ENCODE results near the gene MYCBPAP.
A peak's percentile ranks its signal among the peaks of the same experiment; 100 is the strongest.

Gene MYCBPAP

DNA sequence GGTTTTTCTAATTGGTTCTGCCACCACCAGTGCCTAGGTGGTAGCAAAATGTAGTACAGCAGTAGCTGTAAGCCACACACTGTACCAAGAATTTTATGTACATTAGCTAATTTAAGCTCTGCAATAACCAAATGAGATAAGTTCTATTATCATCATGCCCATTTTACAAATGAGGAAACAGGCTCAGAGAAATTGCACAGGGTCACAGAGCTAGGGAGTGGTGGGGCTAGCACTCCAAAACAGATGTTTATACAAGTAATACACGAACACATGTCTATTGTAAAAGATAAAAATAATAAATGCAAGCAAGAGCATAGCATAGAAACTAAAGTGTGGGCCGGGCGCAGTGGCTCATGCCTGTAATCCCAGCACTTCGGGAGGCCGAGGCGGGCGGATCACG is 16.0 kb upstream of the MYCBPAP start:
- no peak for DNase-seq

DNA sequence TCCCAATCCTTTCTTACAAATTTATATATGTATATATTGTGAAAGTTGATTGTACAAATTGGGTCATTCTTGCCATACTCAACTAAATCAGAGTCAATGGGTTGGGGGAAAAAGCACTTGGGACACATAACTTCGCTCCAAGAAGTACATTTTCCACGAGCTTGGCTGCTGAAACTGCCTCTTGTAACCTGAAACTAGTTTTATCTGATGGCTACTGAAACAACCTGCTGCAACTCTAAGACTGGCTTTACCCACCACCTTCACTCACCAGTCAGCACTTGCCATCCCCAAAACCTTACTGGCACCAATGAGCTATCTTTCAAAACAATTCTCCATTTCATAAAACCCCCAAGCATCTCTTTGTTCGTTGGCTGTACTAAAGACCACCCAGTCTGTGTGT is 14.5 kb upstream of the MYCBPAP start:
- no peak for DNase-seq

DNA sequence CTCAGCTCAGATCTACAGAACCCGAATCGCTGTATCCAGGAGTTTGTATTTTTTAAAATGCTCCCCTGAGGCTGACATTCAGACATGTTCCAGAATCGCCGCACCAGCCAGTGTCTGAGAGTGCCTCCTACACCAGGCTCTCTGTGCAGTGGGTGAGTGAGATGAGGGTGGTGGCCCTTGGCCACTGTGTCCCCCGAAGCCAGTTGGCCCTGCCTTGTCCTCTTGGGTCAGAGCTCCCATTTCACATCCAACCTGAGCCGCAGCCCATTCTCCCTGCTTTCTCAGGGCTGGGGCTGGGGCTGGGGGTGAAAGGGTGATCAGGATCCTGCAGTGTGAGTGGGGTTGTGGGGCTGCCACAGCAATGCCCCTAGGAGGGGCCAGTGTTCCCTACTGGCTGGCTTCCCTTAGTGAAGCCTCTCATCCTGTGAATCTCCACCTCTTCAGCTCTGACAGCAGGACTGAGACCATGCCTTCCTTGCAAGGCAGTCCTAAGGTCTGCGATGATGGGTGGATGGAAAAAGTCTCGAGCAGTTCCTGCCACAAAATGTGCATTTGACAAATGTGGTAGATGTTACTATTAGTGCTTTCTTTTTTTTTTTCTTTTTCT is 12.9 kb upstream of the MYCBPAP start:
- DNase-seq = no peak

DNA sequence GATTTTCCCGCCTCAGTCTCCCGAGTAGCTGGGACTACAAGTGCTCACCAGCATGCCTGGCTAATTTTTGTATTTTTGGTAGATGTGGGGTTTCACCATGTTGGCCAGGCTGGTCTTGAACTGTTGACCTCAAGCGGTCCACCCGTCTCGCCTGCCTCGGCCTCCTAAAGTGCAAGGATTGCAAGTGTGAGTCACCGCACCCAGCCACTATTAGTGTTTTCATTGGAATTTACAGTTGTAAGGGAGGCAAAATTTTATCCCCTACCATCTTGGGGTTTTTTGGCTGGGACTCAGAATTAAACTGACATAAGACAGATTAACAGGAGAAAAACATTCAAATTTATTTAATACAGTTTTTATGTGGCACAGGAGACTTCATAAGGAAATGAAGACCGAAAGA is 12.3 kb upstream of the MYCBPAP start:
- DNase-seq = no peak

DNA sequence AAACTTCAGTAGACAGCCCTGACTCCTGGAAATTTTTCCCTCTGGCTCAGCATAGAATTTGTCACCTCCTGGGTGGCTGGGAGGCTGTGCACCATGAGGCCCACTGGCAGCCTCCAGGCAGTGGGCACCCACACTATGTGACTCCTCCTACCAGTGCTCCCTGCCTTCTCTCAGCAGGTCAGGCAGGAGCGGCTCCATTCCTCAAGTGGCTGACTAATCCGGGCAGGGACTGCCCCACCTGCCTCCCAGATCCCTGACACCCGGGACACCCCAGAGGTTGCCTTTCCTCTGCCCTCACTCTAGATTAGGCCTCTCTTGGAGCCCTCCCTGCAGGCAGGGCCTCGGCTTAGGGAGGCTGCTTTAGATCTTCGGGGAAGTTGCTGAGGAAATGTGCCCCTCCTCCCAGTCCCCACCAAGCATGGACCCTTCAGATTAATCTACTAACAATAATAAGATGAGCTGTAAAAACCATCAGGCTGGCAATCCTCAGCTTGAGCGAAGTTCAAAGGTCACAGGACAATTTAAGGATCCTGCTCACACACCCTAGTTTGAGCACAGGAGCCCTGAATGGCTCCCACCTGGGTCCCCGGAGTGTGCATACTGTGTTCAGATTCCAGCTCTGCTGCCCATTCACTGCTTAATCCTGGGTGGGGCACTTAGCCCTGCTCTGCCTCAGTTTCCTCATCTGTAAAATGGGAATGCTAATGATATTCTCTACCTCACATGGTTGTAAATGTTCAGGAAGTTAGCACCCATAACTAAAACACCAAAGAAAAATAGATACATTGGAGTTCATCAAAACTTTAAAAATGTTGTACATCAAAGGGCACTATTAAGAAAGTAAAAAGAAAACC is 10.0 kb upstream of the MYCBPAP start:
- DNase-seq = no peak

DNA sequence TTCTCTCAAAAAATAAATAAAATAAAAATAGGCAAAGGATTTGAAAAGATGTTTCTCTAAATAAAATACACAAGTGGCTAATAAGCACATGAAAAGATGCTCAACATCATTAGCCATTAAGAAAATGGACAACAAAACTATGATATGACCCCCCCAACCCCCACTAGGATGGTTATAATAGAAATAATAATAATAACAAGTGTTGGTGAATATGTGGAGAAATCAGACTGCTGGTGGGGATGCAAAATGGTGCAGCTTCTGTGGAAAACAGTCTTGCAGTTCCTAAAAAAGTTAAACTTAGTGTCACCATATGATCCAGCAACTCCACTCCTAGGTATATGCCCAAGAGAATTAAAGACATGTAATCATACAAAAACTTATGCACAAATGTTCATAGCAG is 9.0 kb upstream of the MYCBPAP start:
- no peak for DNase-seq

DNA sequence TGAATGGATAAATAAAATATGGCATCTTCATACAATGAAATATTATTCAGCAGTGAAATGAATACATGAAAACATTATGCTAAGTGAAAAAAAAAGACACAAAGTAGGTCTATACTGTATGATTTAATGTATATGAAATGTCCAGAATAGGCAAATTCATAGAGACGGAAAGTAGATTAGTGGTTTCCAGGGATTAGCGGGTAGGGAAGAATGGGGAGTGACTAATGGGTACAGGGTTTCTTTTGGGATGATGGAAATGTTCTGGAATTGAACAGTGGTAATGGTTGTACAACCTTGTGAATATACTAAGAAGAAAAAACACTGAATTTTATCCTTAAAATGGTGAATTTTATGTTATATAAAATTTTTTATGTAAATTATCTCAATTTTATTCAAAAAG is 8.5 kb upstream of the MYCBPAP start:
- DNase-seq = no peak

DNA sequence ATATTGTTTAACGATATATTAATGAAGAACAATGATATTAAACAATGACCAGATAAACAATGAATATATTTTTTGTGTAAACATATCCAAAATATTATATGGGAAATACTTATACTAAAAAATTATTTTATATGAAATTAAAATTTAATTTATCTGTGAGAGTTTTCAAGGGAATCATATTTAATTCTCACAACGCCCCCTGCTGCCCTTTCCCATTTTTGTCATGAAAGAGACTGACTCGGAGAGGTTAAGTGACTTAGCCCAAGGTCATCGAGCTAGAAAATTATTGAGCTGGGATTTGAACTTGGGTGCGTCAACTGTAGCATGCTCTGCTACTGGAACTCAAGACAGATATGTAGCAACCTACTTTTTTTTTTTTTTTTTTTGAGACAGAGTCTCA is 7.2 kb upstream of the MYCBPAP start:
- DNase-seq = peak; percentile 22 to 30

DNA sequence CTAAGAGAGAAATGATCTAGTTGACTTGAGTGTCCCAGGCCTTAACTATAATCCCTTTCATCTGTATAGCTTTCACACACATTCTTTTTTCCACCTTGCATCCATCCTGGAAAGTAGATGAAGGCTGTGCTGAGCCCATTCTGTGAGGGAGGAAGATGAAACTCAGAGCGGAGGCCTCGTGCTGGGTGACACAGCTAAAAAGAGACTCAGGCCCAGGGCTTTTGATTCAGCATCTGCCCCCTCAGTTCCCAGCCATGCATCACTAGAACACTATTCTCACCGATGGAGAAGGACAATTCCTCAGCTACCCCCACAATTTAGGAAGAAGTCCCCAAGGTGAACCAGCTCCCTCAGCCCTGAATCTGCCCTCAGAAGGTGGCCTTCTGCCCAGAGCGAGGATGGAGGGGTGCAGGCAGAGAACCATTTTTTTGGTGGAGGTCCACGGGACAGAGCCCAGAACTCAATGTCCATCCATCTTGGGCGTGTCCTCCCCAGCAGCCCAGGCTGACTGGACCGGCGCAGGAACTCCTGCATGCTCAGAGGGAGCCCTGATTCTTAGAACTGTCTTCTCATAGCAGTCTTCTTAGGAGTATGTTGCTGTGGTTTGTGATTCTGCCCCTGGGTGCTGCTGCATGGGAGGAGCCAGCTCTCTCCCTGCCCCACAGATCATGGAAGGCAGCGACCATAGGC is 5.8 kb upstream of the MYCBPAP start:
- no peak for DNase-seq

DNA sequence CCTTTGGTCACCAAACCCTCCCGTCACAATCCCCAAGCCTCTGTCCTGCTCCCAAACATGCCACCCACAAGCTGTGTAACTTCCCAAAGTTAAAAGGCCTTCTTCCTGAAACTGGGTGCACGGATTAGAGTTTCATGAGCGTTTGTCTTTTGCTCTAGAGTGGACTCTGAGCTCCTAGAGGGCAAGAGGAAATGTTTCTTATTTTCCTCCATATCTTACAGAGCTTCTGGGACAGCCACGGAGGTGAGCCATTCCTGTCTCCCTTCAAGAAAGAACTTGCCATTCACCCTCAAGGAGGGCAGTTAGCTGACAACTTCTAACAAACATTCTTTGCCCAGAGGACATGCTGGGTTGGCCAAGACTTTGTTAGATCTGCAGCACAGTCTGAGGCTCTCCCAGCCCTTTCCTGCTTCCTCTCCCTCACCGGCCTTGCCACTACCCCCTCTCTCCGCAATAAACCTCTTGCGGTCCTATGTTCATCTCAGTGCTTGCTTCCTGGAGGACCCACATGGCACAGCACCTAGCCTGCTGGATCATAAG is 2.6 kb upstream of the MYCBPAP start:
- no peak for DNase-seq

DNA sequence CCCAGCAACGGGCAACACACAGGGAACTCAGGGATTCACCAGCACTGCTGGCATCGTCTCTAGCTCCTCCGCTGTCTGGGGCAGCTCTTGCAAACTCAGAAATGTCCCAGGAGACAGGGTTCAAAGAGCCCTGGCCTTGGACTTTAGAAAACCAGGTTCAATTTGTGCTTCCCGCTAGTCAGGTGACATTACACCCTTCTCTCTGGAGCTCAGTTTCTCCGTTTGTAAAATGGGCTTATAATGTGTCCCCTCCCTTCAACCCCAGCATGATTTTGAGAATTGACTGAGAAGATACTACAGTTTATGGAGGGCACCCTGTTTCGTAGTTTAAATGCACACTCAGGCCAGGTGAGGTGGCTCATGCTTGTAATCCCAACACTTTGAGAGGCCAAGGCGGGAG is 1.9 kb upstream of the MYCBPAP start:
- DNase-seq = no peak

DNA sequence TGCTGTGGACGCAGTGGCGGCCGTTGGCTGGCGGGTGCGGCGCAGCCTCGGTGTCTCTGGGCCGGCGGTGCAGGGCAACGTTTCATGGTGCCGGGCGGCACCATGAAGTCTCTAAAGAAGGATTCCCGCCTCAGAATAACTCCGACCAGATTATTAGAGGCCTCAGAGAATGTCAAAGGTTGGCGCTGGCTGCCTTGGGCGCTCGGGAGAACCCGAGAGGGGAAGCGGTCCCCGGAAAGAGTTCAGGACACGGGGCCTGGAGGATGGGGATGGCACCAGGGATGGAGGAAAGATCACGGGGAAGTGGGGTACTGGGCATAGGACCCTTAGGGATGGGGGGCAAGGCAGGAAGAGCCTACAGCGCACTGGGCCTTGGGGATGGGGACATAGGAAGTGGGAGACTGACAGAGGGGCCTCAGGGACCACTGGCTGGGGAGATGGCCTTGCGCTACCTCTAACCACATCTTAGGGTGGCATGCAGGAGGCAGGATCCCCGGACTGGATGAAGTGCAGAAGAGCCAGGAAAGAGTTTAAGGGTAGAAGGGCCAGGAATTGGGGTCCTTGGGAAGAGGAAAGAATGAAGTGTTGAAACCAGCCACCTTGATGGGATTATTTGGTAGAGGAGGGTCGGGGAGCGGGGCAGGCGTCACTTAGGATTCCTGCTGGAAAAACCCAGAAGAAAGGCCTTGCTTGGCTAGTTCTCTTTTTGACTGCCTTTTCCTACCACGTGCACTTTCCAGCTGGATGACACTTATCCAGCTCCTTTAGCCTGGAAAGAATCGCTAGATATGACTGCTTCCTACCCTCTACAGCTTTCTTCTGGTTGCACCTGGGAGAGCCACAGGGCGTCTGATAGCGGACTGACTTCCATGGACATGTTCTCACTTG is 578 bp downstream of the MYCBPAP start:
- DNase-seq = no peak

DNA sequence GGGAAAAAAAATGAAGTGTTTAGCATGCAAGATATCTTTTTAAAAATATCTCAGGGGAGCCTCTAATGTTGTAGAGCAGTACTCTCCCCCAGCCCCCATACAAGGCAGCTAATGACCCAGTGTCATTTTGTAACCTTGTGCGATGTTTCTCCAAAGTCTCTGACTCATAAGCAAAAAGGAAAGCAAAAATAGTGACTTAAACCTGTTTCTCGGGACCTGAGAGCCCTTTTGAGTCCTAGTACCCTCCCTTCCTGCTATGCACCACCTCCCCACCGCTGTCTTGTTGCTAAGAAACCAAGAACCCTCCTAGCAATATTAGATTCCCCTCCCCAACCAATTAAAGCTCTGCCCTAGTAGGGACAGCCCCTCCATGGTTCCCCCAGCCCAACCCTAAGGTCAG is 2.8 kb downstream of the MYCBPAP start:
- DNase-seq = peak; percentile 23 to 35

DNA sequence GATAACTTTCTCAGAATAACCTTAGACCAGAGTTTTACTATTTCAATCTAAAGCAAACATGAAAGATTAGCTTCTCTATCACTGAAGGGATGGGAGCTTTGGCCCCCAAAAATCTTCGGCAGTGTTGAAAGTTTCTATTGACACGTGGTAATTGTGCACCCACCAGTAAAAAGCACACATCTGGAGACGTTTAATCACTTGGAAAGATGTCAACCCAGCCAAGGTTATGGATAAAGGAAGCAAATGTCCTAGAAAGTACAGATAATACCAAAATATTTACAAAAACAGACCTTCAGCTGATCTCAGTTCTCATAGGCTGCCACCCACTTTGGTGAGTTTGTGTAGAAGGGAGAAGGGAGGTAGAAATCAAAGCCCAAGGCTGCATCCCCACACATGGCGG is 5.3 kb downstream of the MYCBPAP start:
- DNase-seq = no peak

DNA sequence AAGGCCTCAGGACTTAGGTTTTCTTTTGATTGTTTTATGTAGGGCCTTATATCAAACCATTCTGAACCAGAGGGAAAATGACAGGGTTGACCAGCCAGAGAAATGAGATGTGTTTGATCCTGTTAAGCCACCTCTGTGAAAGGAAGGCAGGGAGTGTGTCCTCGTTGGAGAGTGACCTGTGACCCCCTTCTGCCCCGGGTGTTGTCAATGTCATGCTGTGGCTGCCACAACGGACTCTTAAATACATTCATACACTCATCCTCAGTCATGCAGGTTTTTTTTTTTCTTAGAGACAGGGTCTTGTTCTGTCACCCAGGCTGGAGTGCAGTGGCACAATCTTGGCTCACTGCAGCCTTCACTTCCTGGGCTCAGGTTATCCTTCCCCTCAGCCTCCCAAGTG is 6.1 kb downstream of the MYCBPAP start:
- DNase-seq = no peak

DNA sequence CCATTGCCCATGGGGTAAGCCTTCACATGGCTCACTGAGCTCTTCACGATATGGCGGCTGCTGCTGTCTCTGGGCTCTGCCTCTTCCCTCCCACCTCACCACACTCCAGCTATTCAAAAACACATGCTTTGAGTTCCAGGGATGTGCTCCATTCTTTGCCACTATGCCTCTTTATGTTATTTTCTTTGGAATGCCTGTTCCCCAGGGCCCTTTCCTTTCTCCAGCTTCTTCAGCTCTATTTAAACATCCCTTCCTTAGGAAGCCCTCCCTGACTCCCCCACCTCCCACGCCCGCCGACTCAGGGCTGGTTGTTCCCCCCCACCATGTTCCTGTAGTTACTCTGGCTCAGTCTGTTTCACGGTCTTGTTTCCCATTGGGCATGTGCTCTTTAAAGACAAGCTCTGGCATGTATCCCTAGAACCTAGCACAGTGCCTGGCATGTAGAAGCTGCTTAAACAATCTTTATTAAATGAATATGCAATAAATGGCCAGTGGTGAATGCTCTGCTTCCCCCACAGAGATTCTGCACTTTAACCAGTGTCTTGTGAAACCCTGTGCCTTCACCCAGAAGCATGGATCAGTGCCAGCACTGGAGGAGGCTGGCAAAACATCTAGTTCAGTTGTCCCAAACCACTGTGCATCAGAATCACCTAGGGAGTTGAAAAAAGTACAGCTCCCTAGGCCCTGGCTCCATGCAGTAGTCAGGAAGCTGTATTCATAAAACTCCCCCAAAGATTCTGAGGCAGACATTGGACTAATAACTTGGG is 6.9 kb downstream of the MYCBPAP start:
- DNase-seq = no peak

DNA sequence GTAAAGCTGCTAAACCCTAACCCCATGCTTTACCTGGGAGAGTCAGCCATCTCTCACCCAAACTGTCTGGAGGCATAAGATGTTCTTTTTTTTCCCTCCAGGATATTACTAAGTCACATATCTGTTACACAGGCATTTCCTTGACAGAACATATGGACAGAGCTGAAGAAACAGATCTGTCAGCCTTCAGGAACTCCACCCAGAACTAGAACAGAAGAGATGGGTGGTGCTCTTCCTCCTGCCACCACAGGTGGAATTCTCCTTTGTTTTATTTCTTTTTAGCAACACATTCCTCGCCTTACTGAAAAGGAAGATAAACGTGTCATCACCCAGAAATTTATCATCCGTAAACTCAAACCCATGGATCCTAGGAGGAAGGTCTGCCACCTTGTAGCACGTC is 8.8 kb downstream of the MYCBPAP start:
- no peak for DNase-seq

DNA sequence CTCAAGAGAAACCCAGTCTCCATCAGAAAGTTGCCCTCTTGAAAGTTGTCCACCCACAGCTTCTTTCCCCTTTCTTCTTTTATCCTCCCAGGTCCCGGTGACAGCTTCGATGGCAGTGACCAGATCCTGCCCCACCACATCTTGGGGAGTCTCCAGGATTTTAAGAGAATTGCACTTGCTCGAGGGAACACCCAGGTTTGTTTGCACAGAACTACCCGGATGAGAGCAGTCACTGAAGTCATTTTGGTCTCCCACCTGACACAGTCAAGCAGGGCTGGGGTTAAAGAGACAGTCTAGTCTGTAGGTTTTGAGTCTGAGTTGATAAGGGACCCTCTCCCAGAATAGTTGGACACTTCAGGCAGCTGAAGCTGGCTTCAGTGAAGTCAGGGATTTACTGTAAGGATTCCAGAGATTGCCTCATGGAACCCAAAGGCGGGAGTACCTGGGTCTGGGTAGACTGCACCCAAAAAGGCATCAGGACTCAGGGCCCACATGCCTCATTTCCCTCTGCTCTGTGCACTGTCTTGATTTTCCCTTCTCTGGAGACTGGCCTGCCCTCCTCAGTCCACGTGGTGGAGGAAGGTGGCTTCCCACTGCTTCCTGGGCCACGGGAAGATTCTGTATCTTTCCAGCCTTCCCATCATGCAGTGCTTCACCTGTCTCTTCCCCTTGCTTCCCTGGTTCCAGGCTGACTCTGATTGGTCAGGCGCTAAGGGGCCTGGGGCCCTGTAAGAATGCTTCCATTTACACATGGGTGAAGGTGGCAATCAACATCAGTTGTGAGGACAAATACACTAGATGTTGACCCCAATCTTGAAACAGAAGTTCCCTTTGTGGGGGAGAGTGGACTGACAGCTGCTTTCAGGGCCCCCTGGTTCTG is 9.5 kb downstream of the MYCBPAP start:
- no peak for DNase-seq

DNA sequence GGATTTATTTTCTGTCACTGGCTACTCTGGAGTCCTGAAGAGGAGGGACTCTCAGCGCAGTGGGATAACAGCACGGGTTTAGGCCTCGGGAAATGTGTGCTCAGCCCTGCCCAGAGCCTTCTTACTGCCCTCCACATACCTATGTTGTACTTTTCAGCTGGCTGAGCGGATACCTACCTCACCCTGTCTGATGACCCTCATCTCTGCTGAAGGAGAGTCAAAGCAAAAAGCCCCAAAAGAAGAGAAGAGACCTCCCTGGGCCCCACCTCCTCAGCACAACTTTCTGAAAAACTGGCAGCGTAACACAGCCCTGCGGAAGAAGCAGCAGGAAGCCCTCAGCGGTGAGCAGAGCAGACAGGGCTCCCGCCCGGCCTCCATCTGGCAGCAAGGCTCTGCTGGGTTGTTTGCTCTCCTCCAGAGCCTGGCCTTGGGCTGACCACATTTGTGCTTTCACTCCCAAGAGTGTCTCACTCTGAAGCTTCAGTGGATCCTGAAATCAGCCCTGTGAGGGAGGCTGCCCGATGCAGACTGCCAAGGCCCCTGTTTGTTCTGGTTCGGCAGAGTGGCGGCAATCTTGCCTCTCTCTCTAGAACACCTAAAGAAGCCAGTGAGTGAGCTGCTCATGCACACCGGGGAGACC is 10.3 kb downstream of the MYCBPAP start:
- DNase-seq = no peak

DNA sequence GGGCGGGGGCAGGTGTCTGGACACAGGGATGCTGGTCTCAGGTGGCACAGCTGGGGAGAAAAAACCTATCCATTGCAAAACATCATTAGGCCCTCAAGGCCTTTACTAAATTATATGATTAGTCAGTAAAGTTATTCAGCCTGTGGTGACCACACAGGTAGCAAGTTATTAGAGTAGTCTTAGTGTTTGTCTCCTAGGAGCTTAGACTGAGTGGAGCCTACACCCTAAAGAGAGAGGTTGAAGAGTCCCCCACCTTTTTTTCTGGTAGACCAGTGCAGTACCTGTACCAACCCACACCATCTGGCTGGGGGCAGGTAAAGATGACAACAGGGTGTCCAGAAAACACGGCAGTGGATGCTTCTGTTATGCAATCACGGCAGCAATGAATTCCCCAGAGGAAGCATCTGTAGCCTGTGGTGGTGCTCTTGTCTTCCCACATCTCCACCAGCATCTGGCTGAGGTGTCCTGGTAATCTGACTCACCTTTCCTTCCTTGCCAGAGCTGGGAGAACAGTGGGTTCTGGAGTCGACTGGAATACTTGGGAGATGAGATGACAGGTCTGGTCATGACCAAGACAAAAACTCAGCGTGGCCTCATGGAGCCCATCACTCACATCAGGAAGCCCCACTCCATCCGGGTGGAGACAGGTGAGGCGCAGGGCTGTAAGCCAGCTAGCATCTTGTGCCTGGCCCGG is 11.0 kb downstream of the MYCBPAP start:
- DNase-seq = no peak

Data from activated CD4-positive, alpha-beta T cell treated with anti-CD3 and anti-CD28 coated beads, Interleukin-2, amount 50 U/mL, for 4 hours (primary cell).